ENCODE results near the gene ANKRA2.
A peak's percentile ranks its signal among the peaks of the same experiment; 100 is the strongest.

Gene ANKRA2

DNA sequence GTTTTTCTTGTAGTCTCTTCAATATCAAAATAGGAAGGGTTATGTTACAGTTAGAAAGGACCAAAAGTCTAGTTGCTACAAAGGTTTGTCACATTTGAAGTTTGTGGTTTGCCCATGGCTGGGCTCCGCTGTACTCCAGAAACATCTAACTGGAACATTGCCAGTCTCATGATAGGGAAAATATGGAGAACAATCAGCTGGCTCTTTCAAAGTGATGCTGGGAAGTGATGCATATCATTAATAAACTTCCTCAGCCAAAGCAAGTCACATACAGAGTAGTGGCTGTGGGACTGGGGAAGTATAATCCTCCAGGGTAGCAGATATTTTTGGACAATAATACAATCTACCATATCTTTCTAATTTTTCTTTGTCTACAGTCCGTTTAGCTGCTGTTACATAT lies 58.4 kb downstream of the ANKRA2 start:
- TF ChIP-seq SIN3A (IDR thresholded peaks at IDR 0.05; ENCODE audit: borderline replicate concordance, insufficient read depth, low read length) (no peak), FOXP2 (optimal IDR thresholded peaks at IDR 0.05; ENCODE audit: borderline replicate concordance, extremely low read depth, extremely low read length, insufficient read depth) (no peak), POLR2AphosphoS5 (IDR thresholded peaks at IDR 0.05; ENCODE audit: low read depth, low read length) (peak; percentile 43; the same call in 1 of the 2 replicates), TAF1 (IDR thresholded peaks at IDR 0.05; ENCODE audit: borderline replicate concordance, insufficient read depth, low read length) (no peak), REST (IDR thresholded peaks at IDR 0.05; ENCODE audit: insufficient read depth in 1 of 2, low read depth in 2 of 2, low read length in 2 of 2) (no peak)

- TF ChIP-seq SIN3A (IDR thresholded peaks at IDR 0.05; ENCODE audit: borderline replicate concordance, insufficient read depth, low read length) (no peak), POLR2AphosphoS5 (IDR thresholded peaks at IDR 0.05; ENCODE audit: low read depth, low read length) (peak; percentile 34; the same call in 1 of the 2 replicates), TAF1 (IDR thresholded peaks at IDR 0.05; ENCODE audit: borderline replicate concordance, insufficient read depth, low read length) (no peak)
Observed at GRCh38 chr5:73506459-73506955, 58.9 kb downstream of the ANKRA2 start.
